Right renal cortex interstitium (tissue), 3 donors: ENCODE measurements around the gene ZNF74. TPM values are rescaled to one million over a fixed set of nuclear protein-coding genes. Genes with fewer than 3 reads are reported as not detected.
"Not testable (repeated sequence)": the region's sequence is repeated elsewhere in the genome, so short reads cannot be mapped to it uniquely, and the experiment has no call there.

Source experiments
- DNase-seq, 3 donors: peaks; one replicate each; pipeline ENCODE4 v3.0.0-alpha.2; 2013; ENCODE audit warnings: low read depth in 3 of 3, low spot score in 2 of 3
- polyA plus RNA-seq, 3 donors: library from polyadenylated mRNA; unstranded; fragments of 120-200 nt; gene quantifications; one replicate each; pipeline ENCODE4 v1.2.1, GENCODE V29; 2013; ENCODE audit not compliant: insufficient read length in 3 of 3

ZNF74 gene
- polyA plus RNA-seq, 3 donors, result 15.3 to 15.9 (median 15.9) TPM

GRCh38 chr22:20415699-20416098 lies 21.7 kb downstream of the ZNF74 start:
- DNase-seq, result not testable (repeated sequence)

DNA sequence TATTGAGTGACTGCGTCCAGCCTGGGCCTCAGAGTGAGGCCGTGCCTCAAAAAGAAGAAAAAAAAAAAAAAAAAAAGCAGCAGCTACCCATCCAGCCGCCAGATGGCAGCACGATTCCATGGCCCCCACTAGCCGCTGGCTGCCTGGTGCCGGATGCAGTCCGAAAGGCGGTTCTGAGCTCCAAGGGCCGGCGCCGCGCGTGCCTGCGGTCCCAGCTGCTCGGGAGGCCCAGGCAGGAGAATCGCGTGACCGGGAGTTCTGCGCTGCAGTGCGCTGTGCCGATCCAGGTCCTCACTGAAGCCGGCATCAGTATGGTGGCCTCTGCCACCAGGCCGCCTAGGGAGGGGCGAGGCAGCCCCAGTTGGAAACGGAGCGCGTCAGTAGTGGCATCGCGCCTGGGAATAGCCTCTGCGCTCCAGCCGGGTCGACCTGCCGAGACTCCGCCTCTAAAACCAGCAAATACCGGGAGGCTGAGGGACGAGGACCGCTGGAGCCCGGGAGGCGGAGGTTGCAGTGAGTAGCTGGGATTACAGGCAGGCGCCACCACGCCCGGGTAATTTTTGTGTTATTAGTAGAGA lies 24.3 kb downstream of the ZNF74 start:
- DNase-seq, result no peak

GRCh38 chr22:20419664-20419951 lies 25.7 kb downstream of the ZNF74 start:
- no peak for DNase-seq

DNA sequence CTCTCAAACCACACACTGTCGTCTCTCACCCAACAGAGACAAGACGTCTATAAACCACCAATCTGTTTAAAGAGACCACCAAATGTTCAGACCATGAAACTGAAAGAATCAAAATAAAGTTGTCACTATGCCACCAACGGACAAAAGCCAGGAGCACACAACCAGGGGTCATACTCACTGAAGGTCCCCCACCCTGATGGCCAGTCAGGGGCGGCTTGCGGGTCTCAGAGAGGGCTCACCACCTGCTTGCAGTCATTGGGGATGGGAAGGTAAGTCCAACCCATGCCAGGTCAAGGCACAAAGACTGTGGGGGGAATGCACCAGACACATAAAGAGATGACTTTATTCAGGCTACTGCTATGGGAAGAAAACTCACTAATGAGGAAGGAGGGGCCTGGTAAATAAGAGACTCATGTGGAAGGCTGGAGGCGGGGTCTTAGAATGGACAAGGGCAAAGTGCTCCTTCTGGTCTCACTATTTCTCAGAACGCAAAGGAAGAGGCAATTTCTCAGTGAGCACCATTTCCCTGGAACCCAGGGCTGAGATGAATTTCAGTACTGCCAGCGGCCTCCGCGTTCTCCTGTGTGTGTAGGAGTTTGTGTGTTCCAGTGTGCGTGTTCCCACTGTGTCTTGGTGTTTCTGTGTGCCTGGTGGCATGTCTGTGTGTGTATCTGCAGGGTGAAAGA lies 26.3 kb downstream of the ZNF74 start:
- no peak for DNase-seq

- DNase-seq, result no peak
Observed at GRCh38 chr22:20421507-20421874, 27.5 kb downstream of the ZNF74 start.

GRCh38 chr22:20422271-20423007 lies 28.5 kb downstream of the ZNF74 start:
- no peak for DNase-seq

GRCh38 chr22:20423008-20423905 lies 29.3 kb downstream of the ZNF74 start:
- no peak for DNase-seq

DNA sequence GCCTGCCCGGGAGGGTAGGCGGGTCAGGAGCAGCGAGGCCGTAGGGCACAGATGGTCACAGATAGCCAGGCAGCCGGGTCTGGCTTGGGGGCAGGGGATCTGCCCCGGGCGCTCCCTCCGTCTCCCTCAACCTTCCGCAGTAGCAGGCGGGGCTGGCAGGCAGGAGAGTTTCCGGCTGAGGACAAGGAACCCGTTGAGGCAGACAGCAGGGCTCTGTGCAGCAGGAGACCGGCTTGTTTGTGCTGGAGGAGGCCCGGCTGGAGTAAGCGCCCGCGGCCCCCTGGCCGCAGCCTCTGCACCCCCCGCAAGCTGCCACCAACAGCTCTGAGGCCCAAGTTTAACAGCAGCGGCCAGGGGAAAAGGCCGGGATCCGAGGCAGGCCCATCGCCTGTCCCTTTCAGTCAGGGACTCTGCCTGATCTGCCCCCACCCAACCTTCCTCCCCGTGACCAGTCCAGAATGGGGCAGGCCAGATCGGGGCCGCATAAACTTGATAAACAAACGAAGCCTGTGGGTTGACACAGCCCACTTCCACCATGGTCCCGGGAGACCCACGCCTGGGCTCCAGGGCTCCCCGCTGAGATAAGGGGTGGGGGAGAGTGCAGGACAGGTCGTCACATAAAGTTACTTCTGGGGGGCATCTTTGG lies 30.1 kb downstream of the ZNF74 start:
- DNase-seq, result no peak

DNA sequence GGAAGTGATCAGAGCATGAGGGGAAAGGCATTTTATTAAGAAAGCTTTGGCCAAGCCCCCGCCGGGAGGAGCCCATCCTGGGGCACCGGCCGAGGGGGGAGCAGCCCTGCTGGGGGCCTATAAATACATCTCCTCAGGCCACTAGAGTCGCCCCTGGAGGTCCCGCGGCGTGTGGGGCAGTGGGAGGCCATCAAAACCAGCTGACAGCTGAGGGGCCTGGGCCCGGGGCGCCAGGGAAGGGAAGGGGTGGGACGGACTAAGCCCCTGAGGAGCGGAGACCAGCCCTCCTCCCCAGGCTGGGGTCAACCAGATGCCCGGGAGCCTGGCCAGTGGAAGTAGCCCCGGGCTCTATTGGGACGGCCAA lies 30.6 kb downstream of the ZNF74 start:
- DNase-seq, result no peak

- no peak for DNase-seq
Observed at GRCh38 chr22:20424932-20425565, 31.1 kb downstream of the ZNF74 start.

GRCh38 chr22:20425566-20426258 lies 31.8 kb downstream of the ZNF74 start:
- DNase-seq, result no peak

DNA sequence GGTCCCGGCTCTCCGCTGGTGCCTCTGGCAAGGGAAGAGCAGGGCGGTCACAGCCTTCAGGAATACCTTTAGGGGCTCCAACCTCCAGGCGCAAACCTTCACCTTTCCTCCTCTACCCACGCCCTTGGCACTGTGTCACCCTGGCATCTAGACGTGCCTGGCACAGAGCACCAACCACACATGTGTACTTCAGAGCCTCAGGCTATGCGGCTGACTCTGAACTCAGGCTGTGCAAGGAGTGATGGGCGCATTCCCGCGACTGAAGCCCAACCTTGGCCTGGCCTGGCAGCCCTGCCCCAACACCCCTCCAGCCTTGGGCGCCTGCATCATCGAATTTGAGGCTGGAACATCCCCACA lies 32.3 kb downstream of the ZNF74 start:
- DNase-seq, result no peak

GRCh38 chr22:20427104-20427944 lies 33.4 kb downstream of the ZNF74 start:
- DNase-seq, result no peak

DNA sequence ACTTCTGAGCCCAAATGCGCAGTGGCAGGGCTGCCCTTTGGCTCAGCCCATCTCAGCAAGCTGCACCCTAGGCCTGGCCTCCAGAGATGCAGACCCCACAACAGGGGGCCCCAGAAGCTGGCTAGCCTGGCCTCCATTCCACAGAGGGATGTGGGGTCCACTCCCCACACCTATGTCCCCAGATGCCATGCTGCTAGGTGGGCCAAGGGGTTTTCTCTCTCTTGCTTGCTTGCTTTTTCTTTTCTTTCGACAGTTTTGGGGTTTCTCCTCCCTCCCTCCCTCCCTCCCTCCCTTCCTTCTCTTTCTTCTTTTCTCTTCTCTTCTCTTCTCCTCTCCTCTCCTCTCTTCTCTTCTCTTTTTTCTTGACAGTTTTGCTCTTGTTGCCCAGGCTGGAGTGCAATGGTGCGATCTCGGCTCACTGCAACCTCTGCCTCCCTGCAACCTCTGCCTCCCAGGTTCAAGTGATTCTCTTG lies 34.0 kb downstream of the ZNF74 start:
- no peak for DNase-seq

DNA sequence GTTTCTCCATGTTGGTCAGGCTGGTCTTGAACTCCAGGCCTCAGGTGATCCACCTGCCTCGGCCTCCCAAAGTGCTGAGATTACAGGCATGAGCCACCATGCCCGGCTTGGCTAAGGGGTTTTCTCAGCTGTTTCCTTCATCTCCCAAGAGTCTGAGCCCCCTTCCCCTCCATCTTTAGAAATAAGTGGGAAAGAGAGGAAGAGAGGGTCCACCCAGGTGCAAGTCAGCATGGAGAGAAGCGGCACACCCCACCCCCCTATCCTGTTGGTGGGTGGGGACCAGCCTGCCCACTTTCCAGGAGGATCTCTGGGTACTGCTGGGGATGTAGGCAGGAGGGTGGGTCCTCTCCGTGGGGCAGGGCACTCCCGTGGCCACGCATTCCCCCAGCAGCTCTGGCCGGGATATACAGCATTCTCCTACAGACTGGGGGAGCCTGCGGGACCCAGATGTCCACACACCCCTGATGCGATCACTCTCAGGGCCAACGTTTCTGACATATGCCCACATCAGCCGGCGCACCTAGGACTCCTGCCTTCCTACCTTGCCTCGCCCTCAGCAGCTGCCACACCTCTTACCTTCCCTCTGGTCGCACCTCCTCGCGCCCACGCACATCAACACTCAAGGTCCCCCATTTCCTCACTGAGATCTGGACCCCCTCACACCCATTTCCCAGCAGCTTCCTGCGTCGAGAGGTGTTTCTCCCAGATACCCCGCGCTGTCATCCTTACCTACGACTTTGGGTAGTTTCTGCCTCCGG lies 34.7 kb downstream of the ZNF74 start:
- no peak for DNase-seq

- no peak for DNase-seq
Observed at GRCh38 chr22:20429254-20430100, 35.5 kb downstream of the ZNF74 start.

- DNase-seq, result no peak
Observed at GRCh38 chr22:20430101-20430719, 36.3 kb downstream of the ZNF74 start.
